Omental fat pad (tissue), 4 donors: ENCODE measurements around the gene ZNF407. TPM values are rescaled to one million over a fixed set of nuclear protein-coding genes. Genes with fewer than 3 reads are reported as not detected.

Experiments used
- ATAC-seq: fragments of 150-250 bp; one replicate; pipeline ENCODE4 v1.9.1; 2016; ENCODE audit warnings: mild to moderate bottlenecking, moderate library complexity; ENCODE audit not compliant: low FRiP score
- DNase-seq: peaks from one replicate; pipeline ENCODE4 v3.0.0-alpha.2; 2019; ENCODE audit warnings: low spot score
- CTCF ChIP-seq, 3 donors: fragments of 450-650 bp; IDR thresholded peaks; one replicate each; pipeline ENCODE4 v1.5.1; 2016 to 2017; ENCODE audit warnings: antibody characterized with exemption in 3 of 3, mild to moderate bottlenecking in 3 of 3, moderate library complexity in 2 of 3
- total RNA-seq, 4 donors: library from RNA; depleted of rRNA; stranded (reverse); fragments of >200 nt; gene quantifications; one replicate each; pipeline ENCODE4 v1.1.0, GENCODE V29; 2016

The ZNF407 gene
- total RNA-seq, 4 donors from 2014 or later, result 13.4 to 26.7 (median 19.7) TPM

GRCh38 chr18:75010689-75011088, 413.0 kb downstream of the ZNF407 start:
- TF ChIP-seq CTCF (IDR thresholded peaks at IDR 0.05), result no peak
- ATAC-seq, result no peak
- no peak for DNase-seq

- no peak for ATAC-seq
- no peak for TF ChIP-seq CTCF (IDR thresholded peaks at IDR 0.05)
- DNase-seq, result no peak
Observed at GRCh38 chr18:75016025-75016717, 418.5 kb downstream of the ZNF407 start.

- no peak for TF ChIP-seq CTCF (IDR thresholded peaks at IDR 0.05)
- ATAC-seq (no peak), DNase-seq (no peak)
Observed at GRCh38 chr18:75023473-75023872, 425.8 kb downstream of the ZNF407 start.

- TF ChIP-seq CTCF (IDR thresholded peaks at IDR 0.05), result no peak
- DNase-seq (no peak), ATAC-seq (no peak)
Observed at GRCh38 chr18:75024871-75025270, 427.2 kb downstream of the ZNF407 start.

- DNase-seq (no peak), ATAC-seq (no peak)
- TF ChIP-seq CTCF (IDR thresholded peaks at IDR 0.05), result no peak
Observed at GRCh38 chr18:75025573-75025972, 427.9 kb downstream of the ZNF407 start.

- no peak for TF ChIP-seq CTCF (IDR thresholded peaks at IDR 0.05)
- DNase-seq (no peak), ATAC-seq (no peak)
Observed at GRCh38 chr18:75029481-75029880, 431.8 kb downstream of the ZNF407 start.

- ATAC-seq (no peak), DNase-seq (no peak)
- no peak for TF ChIP-seq CTCF (IDR thresholded peaks at IDR 0.05)
Observed at GRCh38 chr18:75031717-75032317, 434.1 kb downstream of the ZNF407 start.
